ENCODE data around the gene RBM14. TPM values are rescaled to one million over a fixed set of nuclear protein-coding genes. Genes with fewer than 3 reads are reported as not detected.
A peak's percentile ranks its signal among the peaks of the same experiment; 100 is the strongest.

The RBM14 gene
- total and polyA plus RNA-seq, 9 of the 15 experiments (the other 6 are each of a cell fraction or from before 2014, with no cell fraction given), result 5.5 to 131 (median 42.6) TPM

- TF ChIP-seq CUX1 (CRISPR knock-in tag; IDR thresholded peaks at IDR 0.05), result no peak
- TF ChIP-seq GABPB1 (CRISPR knock-in tag; IDR thresholded peaks at IDR 0.05), result no peak
- TF ChIP-seq FOXA1 (IDR thresholded peaks at IDR 0.05; ENCODE audit: borderline replicate concordance), result no peak
- TF ChIP-seq HES1 (IDR thresholded peaks at IDR 0.05; ENCODE audit: low read depth), result no peak
- TF ChIP-seq USF2 (CRISPR knock-in tag; IDR thresholded peaks at IDR 0.05), result no peak
- no peak for TF ChIP-seq CEBPZ (IDR thresholded peaks at IDR 0.05; ENCODE audit: borderline replicate concordance, low read depth, low read length)
- no peak for TF ChIP-seq YY1 (IDR thresholded peaks at IDR 0.05; ENCODE audit: borderline replicate concordance in 1 of 3, control insufficient read depth in 1 of 3, extremely low read depth in 1 of 3, insufficient read depth in 3 of 3, insufficient read length in 1 of 3, insufficient replicate concordance in 2 of 3, low read depth in 1 of 3, low read length in 2 of 3)
- no peak for TF ChIP-seq WHSC1 (IDR thresholded peaks at IDR 0.05; ENCODE audit: low read length)
- 0 out of 2 replicates have a peak, but pooled peaks have one; percentile 22 for TF ChIP-seq MAFG (tag; conservative IDR thresholded peaks at IDR 0.05)
- TF ChIP-seq SMAD4 (CRISPR knock-in tag; conservative IDR thresholded peaks at IDR 0.05), result no peak
- TF ChIP-seq ZNF239 (CRISPR knock-in tag; IDR thresholded peaks at IDR 0.05), result no peak
Observed at GRCh38 chr11:66632952-66633351, 16.5 kb downstream of the RBM14 start (continued).

Data from K562 (cell line).